GM10266 (cell line): Measurements from ENCODE around the gene ITFG2.
"Not testable (repeated sequence)": the region's sequence is repeated elsewhere in the genome, so short reads cannot be mapped to it uniquely, and the experiment has no call there.

ENCODE experiments used
- DNase-seq: peaks from one replicate; pipeline ENCODE4 v3.0.0; 2012; ENCODE audit errors: extremely low spot score
- CTCF ChIP-seq: IDR thresholded peaks from 2 replicates; pipeline ENCODE4 v1.5.1; 2012; ENCODE audit warnings: mild to moderate bottlenecking, low read depth; ENCODE audit not compliant: control insufficient read depth, insufficient read depth; ENCODE audit errors: missing control alignments

Gene ITFG2

GRCh38 chr12:2812290-2813213, at the start of gene ITFG2:
Gene ITFG2 (plus strand): TSS chr12:2812668. CDS start chr12:2812761, 93 bp downstream.
- peak; percentile 91 for DNase-seq
- no peak for TF ChIP-seq CTCF

DNA sequence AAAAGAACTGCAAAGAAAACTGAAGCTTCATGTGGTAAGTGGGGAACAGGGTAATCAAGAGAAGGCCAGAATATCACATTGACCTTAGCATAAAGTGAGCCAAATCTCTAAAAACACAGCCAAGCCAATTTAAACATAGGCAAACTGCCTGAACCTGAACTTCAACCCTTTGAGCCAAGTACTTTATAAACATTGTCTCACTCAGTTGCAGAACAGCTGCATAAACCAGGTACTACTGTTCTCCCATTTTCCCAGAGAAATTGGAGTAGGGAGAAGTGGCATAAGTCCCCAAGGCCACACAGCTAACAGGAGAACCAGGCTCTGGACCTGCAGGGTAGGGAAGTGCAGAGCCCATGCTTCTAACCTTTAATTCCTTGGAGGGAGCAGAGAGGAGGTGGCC, 48.1 kb upstream of the ITFG2 start:
- no peak for DNase-seq
- no peak for TF ChIP-seq CTCF

GRCh38 chr12:2765052-2765451, 47.4 kb upstream of the ITFG2 start:
- no peak for TF ChIP-seq CTCF
- no peak for DNase-seq

DNA sequence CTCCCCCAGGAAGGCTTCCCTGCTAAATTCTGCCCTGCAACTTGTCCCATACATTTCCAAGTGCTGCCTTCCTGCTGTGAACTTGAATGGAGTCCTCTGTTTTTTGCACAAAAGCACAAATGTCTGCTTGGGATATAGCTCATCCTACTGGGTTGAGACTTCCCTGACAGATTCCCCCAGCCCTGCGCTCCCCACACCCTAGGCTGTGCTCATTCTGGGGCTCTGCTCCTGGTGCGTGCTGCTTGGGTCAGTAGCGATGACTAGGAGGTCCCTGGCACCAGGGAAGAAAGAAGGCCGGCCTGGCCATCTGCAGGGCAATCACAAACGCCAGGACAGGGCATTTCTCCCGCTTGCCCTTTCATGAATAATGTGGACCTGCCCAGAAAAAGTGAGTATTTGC, 46.9 kb upstream of the ITFG2 start:
- TF ChIP-seq CTCF = no peak
- no peak for DNase-seq

DNA sequence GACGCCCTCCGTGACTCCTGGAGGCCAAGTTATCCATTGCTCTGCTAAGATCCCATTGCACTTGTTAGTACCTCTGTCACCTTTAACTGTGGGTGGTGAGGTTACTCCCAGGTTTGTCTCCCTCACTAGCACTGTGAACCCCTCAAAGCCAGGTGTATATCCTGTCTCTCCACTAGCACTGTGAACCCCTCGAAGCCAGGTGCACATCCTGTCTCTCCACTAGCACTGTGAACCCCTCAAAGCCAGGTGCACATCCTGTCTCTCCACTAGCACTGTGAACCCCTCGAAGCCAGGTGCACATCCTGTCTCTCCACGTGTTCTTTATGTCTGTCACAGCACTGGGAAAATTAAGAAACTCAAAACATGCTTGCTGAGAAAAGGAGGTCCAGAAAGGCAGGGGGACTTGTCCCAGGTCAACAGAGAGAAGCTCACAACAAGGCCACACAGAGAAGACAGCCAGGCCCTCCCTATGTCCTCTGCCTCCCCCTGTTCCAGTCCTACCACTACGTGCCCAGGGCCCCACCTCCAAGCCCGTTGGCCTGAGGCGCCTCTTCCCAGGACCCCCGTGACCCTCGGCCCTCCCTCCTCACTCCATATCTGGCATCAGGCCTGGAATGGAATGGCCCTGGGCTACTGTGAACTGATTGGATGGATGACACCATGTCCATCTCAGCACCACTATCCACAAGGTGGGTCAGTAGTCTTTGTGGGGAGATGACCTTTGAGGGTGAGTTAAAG, 44.1 kb upstream of the ITFG2 start:
- TF ChIP-seq CTCF = no peak
- DNase-seq = no peak

DNA sequence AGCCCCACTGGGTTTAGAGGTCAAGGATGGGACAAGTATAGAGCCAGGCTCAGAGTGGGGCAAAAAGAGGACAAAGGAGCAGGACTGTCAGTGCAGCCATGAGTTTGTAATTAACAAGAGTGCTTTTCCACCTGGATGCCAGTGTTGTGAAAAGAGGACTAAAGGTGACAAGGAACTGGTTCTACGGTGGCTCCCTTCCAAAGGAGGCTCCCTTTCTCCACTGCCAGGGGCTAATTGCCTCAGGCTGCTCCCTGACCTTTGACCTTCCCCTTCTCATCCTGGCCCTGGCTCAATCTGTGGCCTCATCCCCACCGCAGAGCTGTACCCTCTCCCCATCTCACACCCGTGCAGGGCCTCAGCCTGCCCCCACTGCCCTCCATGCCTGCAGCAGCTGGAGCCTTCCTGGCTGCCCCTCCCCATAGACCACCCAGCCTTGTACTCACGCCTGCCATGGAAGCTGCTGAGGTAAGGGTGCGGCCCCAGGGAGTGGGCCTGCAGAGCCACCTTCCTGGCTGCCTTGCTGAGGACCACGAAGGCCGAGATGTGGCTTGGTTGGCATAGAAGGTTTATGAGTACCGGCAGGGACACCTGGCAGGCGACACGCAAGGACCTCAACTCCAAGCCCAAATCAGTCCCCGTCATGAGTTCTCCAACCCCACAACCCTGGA, 42.5 kb upstream of the ITFG2 start:
- no peak for TF ChIP-seq CTCF
- DNase-seq = no peak

DNA sequence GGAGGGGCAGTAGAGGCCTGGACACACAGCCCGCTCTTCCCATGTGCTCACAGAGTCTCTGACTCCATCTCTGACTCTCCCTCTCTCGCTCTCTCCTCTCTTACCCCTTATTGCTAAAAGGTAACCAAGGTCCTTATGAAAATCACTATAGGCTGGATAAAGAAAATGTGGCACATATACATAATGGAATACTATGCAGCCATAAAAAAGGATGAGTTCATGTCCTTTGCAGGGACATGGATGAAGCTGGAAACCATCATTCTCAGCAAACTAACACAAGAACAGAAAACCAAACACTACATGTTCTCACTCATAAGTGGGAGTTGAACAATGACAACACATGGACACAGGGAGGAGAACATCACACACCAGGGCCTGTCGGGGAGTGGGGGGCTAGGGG, 41.9 kb upstream of the ITFG2 start:
- DNase-seq = not testable (repeated sequence)
